Amniotic epithelial cell (primary cell): Measurements from ENCODE around the gene AMER3.

Source experiments
- DNase-seq: peaks from one replicate; pipeline ENCODE4 v3.0.0-alpha.2; 2010; ENCODE audit warnings: low read depth

AMER3 gene

DNA sequence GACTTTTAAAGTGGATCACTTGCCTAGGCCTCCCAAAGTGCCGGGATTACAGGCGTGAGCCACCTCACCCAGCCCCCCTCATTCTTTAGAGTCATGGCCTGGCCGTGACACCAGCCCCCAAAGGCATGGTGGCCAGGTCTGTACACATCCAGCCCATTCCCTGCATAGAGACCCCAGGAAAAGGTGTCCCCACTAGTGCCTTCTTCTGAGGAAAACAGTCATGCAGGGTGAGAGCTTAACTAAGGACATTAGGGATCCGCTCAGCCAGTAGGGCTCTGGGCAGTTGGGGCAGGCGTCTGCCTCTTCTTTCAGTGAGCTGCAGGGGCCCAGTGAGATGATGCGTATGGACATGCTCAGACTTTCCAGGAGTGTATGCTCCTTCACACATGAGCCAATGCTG is 5.7 kb upstream of the AMER3 start:
- DNase-seq, result no peak

DNA sequence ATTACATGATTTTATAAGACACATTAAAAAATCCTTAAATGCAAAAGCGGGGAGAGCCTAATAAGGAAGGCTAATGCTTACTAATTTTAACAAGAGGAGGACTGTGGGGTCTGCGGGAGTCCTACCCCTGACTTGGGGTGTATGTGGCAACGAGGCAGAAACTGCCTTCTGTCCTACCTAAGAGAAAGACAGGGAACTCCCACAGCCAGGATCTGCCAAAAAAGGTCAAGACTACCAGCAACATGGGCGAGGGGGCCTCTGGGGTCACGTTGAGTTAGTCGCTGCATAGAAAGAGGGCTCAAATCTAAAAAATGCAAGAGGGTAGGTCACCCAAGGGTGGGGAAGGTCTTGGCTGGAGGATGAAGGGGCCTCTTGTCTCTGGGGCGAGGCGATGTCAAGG is 529 bp upstream of the AMER3 start:
- DNase-seq, result no peak

DNA sequence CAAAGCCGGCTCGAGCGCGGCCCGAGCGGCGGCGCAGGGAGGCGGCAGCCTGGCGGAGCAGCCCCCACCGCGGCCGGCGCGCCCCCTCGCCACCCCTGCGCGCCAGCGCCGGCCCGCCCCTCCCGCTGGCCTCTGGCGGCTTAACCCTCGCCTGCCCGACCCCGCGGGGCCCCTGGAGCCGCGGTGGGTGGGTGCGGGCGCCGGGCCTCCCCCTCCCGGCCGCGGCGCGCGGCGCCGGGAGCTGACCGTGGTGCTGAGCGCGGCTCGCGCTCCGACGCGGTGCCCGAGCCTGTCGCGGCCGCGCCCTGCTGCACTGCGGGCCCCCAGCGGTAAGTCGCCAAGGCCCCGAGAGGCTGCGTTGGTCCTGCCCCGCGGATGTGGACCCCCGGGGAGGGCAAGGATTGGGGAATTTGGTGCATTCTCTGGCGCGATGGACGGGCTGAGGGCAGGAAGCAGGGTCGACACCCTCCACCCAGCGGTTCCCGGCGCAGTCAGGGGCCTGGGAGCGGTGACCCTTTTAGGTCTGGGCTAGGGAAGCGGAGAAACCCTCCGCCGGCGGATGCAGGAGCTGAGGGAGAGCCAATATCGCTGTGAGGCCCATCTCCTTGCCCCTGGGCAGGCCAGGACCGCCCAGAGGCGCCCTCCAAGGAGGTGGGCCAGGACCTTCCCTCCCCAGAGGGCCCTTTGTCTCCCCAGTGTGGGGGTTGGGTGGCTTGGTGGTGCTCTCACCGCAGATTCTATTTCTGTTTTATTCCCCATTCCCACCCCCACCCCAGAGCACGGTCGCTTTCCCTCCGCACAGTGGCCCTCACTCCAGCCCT is 923 bp downstream of the AMER3 start:
- peak; percentile 1 for DNase-seq

DNA sequence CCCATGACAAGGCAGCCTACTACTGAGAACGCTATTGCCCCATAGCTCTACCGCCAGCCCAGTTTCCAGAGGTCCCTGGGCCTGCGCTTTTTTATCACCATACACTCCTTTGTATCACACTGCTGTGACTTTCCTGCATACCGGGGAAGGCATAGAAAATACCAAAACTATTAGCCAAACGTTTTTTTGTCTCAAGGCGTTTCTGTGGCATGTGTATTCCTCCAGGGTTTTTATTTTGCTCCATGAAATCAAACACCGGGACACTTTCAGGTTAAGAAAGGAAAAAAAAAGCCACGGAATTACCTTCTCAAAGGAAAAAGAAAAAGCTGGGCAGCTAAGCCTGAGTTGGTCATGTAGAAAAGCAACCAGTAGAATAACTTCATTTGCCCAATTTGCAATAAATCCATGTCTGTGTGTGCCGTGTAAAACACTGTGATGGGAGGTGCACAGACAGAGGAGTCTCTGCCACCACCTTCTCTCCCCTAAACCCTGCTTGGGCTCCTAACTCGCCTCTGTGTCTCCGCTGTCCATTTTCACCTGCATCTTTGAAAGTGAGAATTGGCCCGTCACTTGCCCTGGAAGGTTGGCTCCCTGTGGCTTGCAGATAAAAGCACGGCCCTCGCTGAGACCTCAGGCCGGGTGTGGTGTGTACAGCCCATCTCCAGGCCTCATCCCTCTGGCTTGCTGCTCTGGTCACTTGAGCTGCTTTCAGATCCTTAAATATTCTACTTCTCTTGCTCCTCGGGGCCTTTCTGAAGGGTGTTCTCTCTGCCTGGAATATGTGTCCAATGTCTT is 1.7 kb downstream of the AMER3 start:
- DNase-seq, result no peak

DNA sequence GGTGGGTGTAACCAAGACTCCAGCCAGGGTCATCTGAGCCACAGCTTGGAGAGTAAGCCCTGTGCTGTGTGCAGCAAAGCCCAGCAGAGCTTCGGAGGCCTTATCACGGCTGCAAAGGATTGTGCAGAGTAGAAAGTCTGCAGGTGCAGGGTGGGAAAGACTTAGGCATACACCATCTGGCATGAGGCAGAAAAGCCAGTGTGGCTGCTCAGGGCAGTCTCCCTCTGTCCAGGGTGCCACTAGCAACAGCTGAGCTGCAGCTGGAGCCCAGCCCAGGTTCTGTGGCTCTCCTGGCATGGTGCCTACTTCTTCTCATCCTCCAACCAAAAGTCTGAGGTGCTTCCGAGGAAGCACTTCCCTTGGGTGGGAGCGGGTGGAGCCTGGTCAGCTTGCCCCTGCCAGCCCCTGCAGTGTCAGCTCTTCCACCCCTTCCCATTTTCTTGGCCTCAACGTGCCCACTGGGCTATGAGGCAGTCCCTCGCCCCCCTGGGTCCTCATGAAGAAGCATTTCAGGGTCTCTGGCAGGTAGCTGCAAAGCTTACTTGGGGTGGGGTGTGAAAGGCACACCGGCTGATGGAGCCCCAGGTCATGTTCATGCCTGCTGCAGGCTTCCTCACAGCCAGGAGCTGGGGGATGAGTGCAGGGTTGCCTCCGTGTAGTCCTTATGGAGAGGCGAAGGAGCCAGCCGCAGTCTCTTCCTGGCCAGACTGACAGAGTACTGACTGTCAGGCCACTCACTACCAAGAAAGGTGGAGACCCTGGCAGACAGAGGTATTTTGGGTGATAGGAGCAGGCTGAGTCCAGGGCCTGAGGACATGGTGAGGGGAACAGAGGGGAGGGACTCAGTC is 4.8 kb downstream of the AMER3 start:
- peak; percentile 1 for DNase-seq

DNA sequence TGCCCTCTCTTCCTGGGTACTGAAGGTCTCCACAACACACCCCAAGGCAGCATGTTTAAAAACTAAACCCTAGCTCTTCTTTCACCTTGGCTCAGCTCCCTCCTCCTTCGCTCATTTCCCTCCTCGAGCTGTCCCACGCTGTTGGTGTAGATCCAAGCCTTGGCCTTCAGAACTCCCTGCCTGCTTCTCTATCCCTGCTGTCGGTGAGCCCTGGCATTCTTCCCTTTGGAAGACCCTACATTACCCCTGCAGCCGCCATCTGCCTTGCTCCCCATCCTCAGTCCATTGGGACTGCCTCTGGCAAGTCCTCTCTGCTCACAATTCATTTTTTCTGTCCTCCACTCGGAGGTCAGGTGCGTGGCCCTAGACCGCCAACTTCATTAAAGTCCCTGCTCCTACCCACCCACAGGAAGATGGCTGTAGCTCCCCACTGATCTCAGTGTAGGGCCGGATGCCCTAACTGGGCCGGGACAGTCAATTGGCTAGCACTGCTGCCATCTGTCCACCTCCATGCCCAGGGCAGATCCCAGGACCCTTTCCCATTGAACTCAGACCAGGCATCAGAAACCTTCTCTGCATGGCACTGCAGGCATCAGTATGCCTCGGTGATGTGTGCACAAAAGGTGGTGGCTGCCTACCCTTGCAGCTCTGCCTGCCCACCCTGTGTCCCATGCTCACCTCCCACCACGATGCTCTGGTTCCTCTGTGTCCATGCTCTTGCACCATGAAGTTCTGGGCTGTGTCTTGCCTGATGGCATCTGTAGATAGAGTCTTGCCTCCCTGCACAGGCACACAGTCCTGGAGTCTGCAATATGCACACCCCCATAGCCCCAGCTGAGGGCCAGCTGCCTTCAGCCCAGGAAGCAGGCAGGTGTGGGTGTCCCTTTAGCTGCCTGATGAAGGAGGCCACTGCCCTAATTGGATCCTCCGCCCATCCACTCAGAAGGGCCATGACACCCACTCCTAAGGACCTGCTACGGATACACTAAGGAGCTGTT is 5.7 kb downstream of the AMER3 start:
- DNase-seq, result no peak

DNA sequence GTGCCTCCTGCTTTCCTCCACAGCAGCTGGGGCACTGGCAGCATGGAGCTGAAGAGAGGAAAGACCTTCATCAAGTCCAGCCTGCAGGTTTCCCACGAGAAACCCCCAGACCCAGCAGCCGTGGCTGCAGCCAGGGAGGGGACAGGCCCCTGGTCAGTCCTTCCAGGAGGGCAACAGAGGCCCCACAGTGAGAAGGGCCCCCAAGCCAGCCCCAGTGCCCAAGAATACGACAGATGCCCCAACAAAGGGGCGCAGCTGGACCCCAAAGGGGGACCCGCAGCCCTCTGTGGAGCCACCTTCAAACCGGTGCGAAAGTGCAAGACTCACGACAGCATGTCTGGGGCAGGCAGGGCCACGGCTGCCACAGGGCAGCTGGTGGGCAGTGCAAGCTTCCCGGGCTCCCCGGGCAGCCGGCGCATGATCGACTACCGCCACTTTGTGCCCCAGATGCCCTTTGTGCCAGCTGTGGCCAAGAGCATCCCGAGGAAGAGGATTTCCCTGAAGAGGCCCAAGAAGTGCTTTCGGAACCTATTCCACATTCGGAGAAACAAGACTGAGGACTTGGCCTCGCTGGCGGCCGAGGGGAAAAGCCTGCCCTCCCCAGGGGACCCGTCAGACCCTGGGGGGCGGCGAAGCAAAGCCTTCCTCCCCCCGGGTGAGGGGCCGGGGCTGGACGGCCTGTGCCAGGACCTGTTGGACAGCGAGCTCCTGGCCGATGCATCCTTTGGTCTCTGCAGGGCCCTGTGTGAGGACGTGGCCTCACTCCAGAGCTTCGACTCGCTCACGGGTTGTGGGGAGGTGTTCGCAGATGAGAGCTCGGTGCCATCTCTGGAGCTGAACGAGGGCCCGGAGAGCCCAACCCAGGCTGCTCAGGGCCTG is 6.9 kb downstream of the AMER3 start:
- DNase-seq, result no peak

DNA sequence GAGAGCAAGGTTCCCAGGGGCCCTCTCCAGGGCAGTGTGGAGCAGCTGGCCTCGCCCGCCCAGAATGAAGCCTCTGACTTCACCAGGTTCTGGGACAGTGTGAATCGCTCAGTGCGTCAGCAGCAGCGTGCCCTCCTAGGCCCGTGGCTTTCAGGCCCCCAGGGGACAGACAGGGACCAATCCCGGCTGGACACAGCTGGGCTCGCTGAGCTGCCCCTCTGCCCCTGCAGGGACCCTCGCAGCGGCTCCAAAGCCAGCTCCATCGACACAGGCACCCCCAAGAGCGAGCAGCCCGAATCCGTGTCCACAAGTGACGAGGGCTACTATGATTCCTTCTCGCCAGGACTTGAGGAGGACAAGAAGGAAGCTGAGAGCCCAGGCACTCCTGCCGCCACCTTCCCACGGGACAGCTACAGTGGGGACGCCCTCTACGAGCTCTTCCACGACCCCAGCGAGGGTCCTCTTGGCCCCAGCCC is 7.6 kb downstream of the AMER3 start:
- no peak for DNase-seq

DNA sequence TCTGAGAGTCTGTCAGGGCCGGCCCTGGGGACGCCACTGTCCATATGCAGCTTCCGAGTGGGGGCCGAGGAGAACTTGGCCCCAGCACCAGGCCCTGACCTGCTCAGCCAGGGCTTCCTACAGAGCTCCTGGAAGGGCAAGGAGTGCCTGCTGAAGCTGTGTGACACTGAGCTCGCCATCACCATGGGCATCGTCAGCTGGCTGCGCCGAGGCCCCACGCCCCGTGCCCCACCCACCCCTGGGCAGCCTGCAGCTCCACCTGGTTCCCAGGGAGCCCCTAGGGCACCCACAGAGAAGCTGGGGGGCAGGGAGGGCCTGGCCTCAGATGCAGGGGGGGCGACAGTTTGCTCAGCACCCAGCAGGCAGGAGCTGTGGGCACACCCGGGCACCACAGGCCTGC is 8.1 kb downstream of the AMER3 start:
- no peak for DNase-seq

DNA sequence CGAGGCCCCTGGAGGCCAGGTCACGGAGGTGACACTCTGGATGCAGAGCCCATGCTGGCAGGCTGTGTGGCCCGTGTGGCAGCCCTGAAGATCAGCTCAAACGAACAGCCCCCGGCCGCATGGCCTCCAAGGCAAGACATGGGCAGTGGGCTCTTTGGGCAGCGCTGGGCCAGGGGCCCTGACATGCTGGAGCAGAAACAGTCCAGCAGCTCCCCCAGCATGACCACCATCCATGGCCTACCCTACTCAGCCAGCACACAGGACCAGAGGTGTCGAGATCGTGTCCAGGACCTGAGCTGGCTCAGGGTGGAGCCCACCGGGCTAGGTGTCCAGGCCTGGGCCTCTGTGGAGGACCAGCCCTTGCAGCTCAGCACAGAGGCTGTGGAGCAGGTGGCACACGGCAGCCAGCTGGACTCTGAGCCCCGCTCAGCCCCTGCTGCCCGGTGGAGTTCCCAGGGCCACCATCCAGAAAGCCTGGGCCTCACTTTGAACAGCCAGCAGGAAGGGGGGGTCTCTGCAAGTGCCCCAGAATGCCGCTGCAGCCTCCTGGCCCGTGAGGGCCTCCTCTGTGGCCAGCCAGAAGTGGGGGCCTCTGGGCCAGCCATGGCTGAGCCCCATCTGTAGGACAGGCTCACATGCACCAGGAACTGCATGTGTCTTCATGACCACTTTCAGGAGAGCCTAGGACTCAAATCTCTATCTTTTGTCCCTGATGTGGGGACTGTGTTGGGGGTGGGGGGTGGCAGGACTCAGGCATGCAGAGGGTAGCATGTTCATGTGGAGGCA is 8.9 kb downstream of the AMER3 start:
- DNase-seq, result no peak

DNA sequence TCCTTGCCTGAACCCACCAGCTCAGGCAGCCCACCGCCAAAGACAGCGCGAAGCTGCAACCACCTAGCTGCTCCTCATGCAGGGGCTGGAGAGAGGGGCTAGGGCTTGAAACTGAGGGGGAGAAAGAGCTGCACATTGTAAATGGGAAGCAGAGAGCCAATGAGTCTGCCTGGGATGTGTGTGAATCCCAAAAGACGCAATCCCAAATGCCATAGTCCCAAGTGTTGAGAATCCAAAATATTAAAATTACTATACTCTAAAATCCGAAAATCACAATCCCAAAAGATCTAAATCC is 9.4 kb downstream of the AMER3 start:
- DNase-seq, result no peak

DNA sequence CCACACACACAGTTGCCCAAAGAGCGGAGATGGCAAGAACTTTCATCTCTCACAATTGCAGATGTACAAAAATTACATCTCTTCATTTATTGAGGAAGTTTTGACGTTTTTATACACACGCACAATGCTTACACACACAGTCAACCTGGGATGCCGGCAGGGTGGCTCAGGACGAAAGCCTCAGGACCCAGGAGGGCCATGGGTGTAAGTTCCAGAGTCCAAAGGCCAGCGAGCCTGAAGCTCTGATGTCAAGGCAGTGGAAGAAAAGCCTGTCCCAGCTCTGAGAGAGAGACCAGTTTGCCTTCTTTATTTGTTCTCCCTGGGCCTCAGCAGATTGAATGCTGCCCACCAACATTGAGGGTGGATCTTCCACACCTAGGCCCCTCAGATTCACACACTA is 10.1 kb downstream of the AMER3 start:
- DNase-seq, result no peak

DNA sequence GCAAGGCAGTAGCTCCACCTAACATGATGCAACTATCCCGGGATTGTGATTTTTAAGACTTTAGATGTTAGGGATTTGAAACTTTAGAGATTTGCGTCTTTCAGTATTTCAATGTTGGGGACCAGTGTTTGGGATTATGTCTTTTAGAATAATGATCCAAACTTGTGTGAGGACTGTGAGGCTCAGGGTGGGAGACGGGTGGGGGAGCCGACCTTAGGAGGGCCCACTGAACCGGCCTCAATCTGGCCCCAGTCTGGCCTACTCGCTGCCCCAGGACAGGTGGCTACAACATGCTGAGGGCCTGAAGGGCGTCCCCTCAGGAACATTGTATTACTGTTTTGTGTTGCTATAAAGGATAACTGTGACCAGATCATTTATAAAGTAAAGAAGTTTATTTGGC is 10.7 kb downstream of the AMER3 start:
- no peak for DNase-seq

DNA sequence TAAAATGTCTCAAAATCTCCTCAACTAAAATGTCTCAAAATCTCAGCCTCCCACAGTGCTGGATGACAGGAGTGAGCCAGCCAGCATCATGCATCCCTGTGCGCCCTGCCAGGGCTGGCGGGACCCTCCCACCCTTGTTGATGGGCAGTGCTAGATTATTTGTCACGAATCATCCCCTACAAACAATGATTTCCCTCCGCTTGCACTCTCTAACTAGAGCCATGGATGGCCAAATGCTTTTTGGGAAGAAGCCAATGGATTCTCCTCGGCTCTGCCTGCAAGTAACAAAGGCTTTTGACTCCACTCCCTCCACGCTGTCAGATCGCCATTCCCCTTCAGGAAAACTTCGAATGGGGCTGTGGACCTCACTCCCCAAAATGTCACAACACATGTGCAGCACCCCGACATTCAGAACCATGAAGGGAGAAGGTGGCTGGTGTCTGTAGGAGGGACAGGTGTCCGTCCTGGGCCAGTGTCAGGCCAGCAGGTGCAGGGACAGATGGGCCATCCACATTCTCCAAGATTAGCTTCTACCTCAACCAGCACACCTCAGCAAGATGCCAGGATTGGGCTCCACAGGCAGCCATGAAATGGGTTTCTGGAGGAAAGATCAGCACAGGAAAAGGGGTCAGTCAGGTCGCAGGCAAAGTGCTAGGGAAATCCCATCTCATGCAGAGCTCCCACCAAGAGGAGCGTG is 11.5 kb downstream of the AMER3 start:
- no peak for DNase-seq

DNA sequence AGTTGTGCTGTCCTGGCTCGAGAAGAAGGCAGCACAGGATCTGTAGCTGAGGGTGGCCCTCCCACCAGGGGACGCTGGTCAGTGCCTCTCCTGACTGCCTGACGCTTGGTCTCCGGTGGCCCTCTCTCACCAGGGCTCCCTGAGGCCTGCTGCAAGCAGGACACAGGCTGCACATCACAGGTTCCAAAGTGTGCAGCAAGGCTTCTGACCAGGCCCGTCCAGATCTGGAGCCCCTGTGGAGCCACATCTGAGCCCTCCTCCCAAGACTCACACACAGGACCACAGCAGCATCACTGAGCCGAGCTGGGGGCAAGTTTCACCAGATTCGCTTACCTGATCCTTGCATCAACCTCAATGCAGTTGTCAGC is 12.1 kb downstream of the AMER3 start:
- DNase-seq, result no peak

DNA sequence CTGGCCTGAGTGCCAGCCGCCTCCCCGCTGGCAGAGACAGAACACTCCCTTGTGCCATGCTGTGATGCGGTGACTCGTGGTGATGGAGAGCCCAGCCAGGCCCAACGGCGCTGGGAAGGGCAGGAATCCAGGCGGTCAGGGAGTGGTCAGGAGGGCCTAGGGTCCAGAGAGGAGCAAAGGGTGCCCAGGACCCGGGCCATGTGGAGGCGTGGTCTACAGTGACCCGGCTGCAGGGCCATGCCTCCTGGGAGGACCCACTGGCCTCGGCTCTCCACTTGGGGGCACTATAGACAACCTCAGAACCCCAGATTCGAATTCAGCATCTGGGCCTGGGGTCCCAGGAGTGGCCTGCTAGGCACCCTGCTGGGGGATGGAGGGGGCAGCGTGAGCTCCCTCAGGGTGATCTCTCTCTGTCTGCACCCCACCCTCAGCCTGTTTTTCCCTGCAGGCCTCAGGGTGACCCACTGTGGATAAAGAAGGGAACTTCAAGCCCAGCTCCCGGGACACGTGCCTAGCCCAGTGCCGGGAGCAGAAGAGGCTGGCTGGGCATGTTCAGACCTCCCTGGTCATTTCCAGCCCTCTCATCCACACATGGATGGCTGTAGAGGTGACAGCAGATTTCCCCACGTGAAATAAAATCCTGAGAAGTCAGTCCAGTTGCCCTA is 13.0 kb downstream of the AMER3 start:
- DNase-seq, result no peak

DNA sequence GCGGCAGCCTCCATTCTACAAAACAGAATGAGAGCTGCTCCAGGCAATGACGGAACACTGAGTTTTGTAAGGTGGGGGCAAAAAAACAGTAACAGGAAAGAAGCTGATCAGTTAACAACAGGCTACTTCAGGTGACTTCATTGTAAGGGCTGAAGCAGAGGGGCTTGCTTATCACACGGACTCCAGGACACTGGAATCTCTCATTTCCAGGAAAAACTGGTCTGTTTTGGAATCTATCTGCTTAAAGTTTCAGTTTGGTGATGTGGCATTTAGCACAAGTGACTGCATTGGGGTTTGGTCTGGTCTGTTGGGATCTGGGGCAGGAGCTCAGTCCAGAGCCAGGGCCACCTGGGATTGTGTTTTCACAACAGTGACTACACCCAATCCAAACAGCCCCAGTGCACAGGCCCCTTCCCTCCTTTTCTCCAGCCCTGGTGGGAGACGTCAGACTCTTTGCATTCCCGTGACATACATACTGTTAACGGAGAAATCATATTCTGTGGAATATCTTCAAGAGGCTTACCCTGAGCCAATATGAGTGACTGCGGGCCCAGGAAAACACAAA is 14.1 kb downstream of the AMER3 start:
- DNase-seq, result no peak

DNA sequence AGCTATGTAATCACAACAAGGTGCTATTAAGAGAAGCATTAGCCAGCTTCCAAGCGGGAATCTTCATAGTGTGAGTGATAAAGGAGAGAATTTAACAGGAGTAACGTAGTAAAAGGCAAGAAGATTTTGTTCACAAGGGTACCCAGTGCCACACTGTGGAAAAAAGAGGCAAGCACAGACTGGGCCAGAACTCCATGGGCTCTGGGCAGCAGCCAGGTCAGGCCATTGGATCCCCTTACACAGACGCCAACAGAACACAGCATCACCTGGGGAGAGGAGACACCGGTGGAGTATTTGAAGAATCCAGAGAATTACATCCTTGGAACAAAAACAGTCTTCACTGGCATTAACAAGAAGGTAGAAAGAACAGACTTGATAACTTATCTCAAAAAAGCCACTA is 21.2 kb downstream of the AMER3 start:
- no peak for DNase-seq
